ENCODE measurements around the gene PRKAA1.
A peak's percentile ranks its signal among the peaks of the same experiment; 100 is the strongest.
"Not testable (repeated sequence)": the region's sequence is repeated elsewhere in the genome, so short reads cannot be mapped to it uniquely, and the experiment has no call there.

PRKAA1 gene

GRCh38 chr5:40779561-40779960 is 18.6 kb downstream of the PRKAA1 start:
- DNase-seq: no peak

GRCh38 chr5:40778133-40778532 is 20.0 kb downstream of the PRKAA1 start:
- DNase-seq: no peak

- DNase-seq: no peak
Observed at GRCh38 chr5:40776658-40776977, 21.6 kb downstream of the PRKAA1 start.

GRCh38 chr5:40775846-40776657 is 22.1 kb downstream of the PRKAA1 start:
- DNase-seq: no peak

- DNase-seq: no peak
Observed at GRCh38 chr5:40775085-40775845, 22.9 kb downstream of the PRKAA1 start.

GRCh38 chr5:40774623-40775022 is 23.6 kb downstream of the PRKAA1 start:
- no peak for DNase-seq

GRCh38 chr5:40770764-40771163 is 27.4 kb downstream of the PRKAA1 start:
- DNase-seq: no peak

GRCh38 chr5:40762705-40763104 is 35.5 kb downstream of the PRKAA1 start:
- no peak for DNase-seq

- DNase-seq: no peak
Observed at GRCh38 chr5:40757400-40757799, 40.8 kb downstream of the PRKAA1 start.

GRCh38 chr5:40755407-40756365 is 42.5 kb downstream of the PRKAA1 start, which contains the start of gene TTC33:
TSS of gene TTC33 (minus strand) at chr5:40755961. CDS start at chr5:40747018, 8,943 bp downstream.
- peak; percentile 96 to 97 for DNase-seq

GRCh38 chr5:40755093-40755406 is 43.1 kb downstream of the PRKAA1 start:
- peak; percentile 63 to 67 for DNase-seq

- no peak for DNase-seq
Observed at GRCh38 chr5:40754381-40755092, 43.6 kb downstream of the PRKAA1 start.

GRCh38 chr5:40746703-40747102 is 51.5 kb downstream of the PRKAA1 start:
- DNase-seq: no peak

GRCh38 chr5:40743771-40744170 is 54.4 kb downstream of the PRKAA1 start:
- DNase-seq: no peak

GRCh38 chr5:40738502-40738901 is 59.7 kb downstream of the PRKAA1 start:
- DNase-seq: no peak

GRCh38 chr5:40736103-40736875 is 61.9 kb downstream of the PRKAA1 start:
- DNase-seq: no peak

GRCh38 chr5:40735609-40736008 is 62.6 kb downstream of the PRKAA1 start:
- DNase-seq: no peak

GRCh38 chr5:40734986-40735385 is 63.2 kb downstream of the PRKAA1 start:
- DNase-seq: no peak

GRCh38 chr5:40733879-40734563 is 64.2 kb downstream of the PRKAA1 start:
- DNase-seq: no peak

- DNase-seq: no peak
Observed at GRCh38 chr5:40733434-40733833, 64.7 kb downstream of the PRKAA1 start.

GRCh38 chr5:40722497-40722911 is 75.7 kb downstream of the PRKAA1 start:
- DNase-seq: not testable (repeated sequence)

Data from stimulated activated CD4-positive, alpha-beta T cell treated with anti-CD3 and anti-CD28 coated beads, Interleukin-2, amount 100 ng/mL, for 24 hours (primary cell).